ENCODE measurements around the gene COL8A1.

- TF ChIP-seq FOXM1 (IDR thresholded peaks at IDR 0.05; ENCODE audit: borderline replicate concordance, low read depth) (no peak), EP300 (IDR thresholded peaks at IDR 0.05; ENCODE audit: borderline replicate concordance) (no peak), REST (IDR thresholded peaks at IDR 0.05; ENCODE audit: low read depth) (no peak), TEAD4 (IDR thresholded peaks at IDR 0.05) (no peak), YY1 (IDR thresholded peaks at IDR 0.05; ENCODE audit: low read depth) (no peak), TAF1 (IDR thresholded peaks at IDR 0.05; ENCODE audit: low read depth) (no peak), MAX (IDR thresholded peaks at IDR 0.05) (no peak), EGR1 (IDR thresholded peaks at IDR 0.05) (no peak), RAD21 (IDR thresholded peaks at IDR 0.05; ENCODE audit: low read depth) (no peak)
Measured at GRCh38 chr3:99702953-99703943, 64.9 kb downstream of the COL8A1 start.
